Breast epithelium (tissue), 4 donors: ENCODE data around the gene PPP2R3B. TPM values are rescaled to one million over a fixed set of nuclear protein-coding genes. Genes with fewer than 3 reads are reported as not detected.

ENCODE experiments used
- DNase-seq, 2 donors: peaks; one replicate each; pipeline ENCODE4 v3.0.0-alpha.2; 2019; ENCODE audit warnings: low spot score in 2 of 2
- H3K27ac ChIP-seq, 2 donors: fragments of 200-600 bp; sonication (generic) in 1 of 2; one replicate each; pipeline ENCODE4 v1.5.1; 2016 to 2019; ENCODE audit warnings: mild to moderate bottlenecking in 1 of 2
- H3K27me3 ChIP-seq, 2 donors: fragments of 200-600 bp; sonication (generic) in 1 of 2; one replicate each; pipeline versions ENCODE4 v1.5.1 to v1.6.0; 2017 to 2019; ENCODE audit warnings: control low read depth in 1 of 2, mild to moderate bottlenecking in 1 of 2
- H3K36me3 ChIP-seq: fragments of 200-600 bp; one replicate; pipeline ENCODE4 v1.5.1; 2019
- H3K4me1 ChIP-seq, 2 donors: fragments of 200-600 bp; sonication (generic); one replicate each; pipeline ENCODE4 v1.5.1; 2016 to 2019; ENCODE audit warnings: control low read depth in 1 of 2
- H3K4me3 ChIP-seq, 3 donors: fragments of 200-600 bp; sonication (generic); 1 replicate in 2 of 3; 2 replicates in 1 of 3; pipeline ENCODE4 v1.5.1; 2016 to 2019; ENCODE audit warnings: mild to moderate bottlenecking in 3 of 3, moderate library complexity in 2 of 3
- H3K9me3 ChIP-seq, 2 donors: fragments of 200-600 bp; sonication (generic) in 1 of 2; one replicate each; pipeline ENCODE4 v1.5.1; 2016 to 2019; ENCODE audit warnings: control low read depth in 1 of 2
- POLR2A ChIP-seq: fragments of 450-650 bp; IDR thresholded peaks from one replicate; pipeline ENCODE4 v1.6.1; 2016; ENCODE audit warnings: antibody characterized with exemption, mild to moderate bottlenecking, moderate library complexity
- POLR2AphosphoS5 ChIP-seq, 3 donors: sonication (generic); formaldehyde crosslinking; IDR thresholded peaks; one replicate each; pipeline ENCODE4 v1.6.1; 2017; ENCODE audit warnings: antibody characterized with exemption in 3 of 3
- intact Hi-C: fragments of 100-400 bp; cut with DNase I; formaldehyde crosslinking; loops from one replicate; pipeline ENCODE4 v1.15.1; 2023; ENCODE audit warnings: low total_unique reads
- total RNA-seq, 3 donors: library from RNA; depleted of rRNA; stranded (reverse); fragments of >200 nt; gene quantifications; one replicate each; pipeline ENCODE4 v1.1.0, GENCODE V29; 2016
- TF ChIP-seq, protein P1 (sequence below), 3 donors: fragments of 450-650 bp; IDR thresholded peaks; one replicate each; pipeline ENCODE4 v1.5.1; 2016 to 2017; ENCODE audit warnings: antibody characterized with exemption in 3 of 3, mild to moderate bottlenecking in 3 of 3, moderate library complexity in 3 of 3

Gene PPP2R3B
- total RNA-seq, 3 donors from 2014 or later: 10.4 to 23.3 (median 23.1) TPM

DNA sequence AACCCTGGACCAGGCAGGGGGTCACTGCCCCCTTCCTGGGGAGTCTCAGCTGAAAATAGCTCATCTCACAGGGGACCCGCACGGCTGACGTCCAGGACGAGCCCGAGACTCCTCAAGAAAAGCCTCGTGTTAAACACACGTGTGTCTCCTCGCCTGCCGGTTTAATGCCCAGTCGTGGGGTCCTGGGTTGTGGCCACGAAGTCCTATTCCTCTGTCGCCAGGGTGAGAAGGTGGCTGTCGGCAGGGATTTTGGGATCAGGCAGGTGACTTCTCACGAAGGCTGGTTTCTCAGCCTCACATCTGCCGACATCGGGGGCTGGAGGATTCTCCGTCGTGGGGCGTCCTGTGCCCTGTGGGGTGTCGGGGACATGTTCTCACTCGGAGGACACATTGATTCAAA, 44.3 kb upstream of the PPP2R3B start:
- intact Hi-C loops: no loop called here
- TF ChIP-seq POLR2AphosphoS5 (IDR thresholded peaks at IDR 0.05) (no peak), POLR2A (no peak)
- TF ChIP-seq, protein P1, sequence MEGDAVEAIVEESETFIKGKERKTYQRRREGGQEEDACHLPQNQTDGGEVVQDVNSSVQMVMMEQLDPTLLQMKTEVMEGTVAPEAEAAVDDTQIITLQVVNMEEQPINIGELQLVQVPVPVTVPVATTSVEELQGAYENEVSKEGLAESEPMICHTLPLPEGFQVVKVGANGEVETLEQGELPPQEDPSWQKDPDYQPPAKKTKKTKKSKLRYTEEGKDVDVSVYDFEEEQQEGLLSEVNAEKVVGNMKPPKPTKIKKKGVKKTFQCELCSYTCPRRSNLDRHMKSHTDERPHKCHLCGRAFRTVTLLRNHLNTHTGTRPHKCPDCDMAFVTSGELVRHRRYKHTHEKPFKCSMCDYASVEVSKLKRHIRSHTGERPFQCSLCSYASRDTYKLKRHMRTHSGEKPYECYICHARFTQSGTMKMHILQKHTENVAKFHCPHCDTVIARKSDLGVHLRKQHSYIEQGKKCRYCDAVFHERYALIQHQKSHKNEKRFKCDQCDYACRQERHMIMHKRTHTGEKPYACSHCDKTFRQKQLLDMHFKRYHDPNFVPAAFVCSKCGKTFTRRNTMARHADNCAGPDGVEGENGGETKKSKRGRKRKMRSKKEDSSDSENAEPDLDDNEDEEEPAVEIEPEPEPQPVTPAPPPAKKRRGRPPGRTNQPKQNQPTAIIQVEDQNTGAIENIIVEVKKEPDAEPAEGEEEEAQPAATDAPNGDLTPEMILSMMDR (IDR thresholded peaks at IDR 0.05): no peak
- DNase-seq: no peak
- Histone ChIP-seq H3K36me3 (no peaks in the 10 kb centered on the region), H3K27me3 (peaks cover 0 to 32% of the 10 kb centered on the region in 2 donors), H3K27ac (no peak overlapping the region), H3K9me3 (peaks cover 0 to 3% of the 10 kb centered on the region in 2 donors), H3K4me3 (no peak overlapping the region), H3K4me1 (no peaks in the 10 kb centered on the region)

DNA sequence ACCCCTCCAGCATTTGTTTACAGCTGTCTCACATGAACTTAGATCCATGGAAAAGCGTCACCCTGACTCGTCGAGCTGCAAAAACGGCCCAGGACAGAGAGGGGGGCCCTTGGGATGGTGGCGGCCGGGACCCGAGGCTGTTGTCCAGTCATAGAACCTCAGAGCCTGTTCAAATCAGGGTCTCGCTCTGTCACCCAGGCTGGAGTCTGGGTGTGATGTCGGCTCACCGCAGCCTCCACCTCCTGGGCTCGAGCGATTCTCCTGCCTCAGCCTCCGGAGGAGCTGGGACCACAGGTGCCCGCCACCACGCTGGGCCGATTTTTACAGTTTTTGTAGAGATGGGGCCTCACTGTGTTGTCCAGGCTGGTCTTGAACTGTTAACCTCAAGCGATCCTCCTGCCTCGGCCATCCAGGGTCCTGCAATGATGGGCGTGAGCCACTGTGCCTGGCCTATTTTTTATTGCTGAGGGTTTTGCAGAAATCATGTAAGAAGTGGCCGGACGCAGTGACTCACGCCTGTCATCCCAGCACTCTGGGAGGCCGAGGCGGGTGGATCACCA, 42.6 kb upstream of the PPP2R3B start:
- Histone ChIP-seq H3K36me3 (no peaks in the 10 kb centered on the region), H3K27me3 (peaks cover 0 to 37% of the 10 kb centered on the region in 2 donors), H3K4me3 (no peak overlapping the region), H3K27ac (no peak overlapping the region), H3K4me1 (no peaks in the 10 kb centered on the region), H3K9me3 (peaks cover 0 to 3% of the 10 kb centered on the region in 2 donors)
- no peak for TF ChIP-seq POLR2A
- DNase-seq: no peak
- intact Hi-C loops: no loop called here

DNA sequence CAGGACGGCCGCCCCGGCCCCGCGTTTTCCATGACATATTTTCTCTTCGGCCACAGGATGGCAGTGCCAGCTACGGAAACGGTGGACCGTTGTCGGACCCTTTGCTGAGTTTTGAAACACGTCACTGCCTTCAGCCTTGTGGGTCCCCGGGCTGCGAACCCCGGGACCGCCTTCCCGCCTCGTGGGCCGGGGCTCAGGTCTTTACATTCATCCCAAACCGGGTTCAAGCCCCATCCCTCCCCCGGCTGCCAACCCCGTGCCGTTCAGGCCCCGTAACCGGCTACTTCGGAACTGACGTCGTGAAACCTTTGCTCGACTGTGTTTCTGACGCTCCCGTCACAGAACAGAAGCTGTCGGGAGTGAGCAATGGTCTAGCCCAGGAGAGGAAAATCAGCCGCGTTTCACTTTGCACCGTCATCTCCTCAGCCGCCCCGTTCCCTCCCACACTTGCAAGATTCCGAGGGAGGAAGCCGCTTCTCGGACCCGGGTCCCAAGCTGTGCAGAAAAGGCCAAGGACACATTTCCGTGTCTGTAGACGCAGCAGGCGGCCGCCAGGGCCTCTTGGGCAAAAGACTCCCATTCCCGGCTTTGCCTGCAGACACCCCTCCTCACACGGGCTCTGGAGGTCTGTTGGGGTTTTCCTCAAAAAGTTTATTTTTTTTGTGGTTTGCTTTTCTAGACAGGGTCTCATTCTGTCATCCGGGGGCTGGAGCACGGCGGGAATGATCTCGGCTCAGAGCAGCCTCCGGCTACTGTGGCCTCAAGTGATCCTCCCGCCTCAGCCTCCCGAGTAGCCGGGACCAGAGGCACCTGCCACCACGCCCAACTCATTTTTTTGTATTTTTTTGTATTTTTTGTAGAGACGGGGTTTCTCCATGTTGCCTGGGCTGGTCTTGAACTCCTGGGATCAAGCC, 41.4 kb upstream of the PPP2R3B start:
- Histone ChIP-seq H3K4me1 (no peaks in the 10 kb centered on the region), H3K36me3 (no peaks in the 10 kb centered on the region), H3K27me3 (peaks cover 0 to 40% of the 10 kb centered on the region in 2 donors), H3K4me3 (peak overlapping the region in 1 of 3 donors; percentile 37), H3K9me3 (peaks cover 0 to 3% of the 10 kb centered on the region in 2 donors), H3K27ac (no peak overlapping the region)
- intact Hi-C loops: no loop called here
- TF ChIP-seq POLR2AphosphoS5 (IDR thresholded peaks at IDR 0.05): no peak
- TF ChIP-seq POLR2A: no peak
- TF ChIP-seq, protein P1 (IDR thresholded peaks at IDR 0.05): no peak
- no peak for DNase-seq

DNA sequence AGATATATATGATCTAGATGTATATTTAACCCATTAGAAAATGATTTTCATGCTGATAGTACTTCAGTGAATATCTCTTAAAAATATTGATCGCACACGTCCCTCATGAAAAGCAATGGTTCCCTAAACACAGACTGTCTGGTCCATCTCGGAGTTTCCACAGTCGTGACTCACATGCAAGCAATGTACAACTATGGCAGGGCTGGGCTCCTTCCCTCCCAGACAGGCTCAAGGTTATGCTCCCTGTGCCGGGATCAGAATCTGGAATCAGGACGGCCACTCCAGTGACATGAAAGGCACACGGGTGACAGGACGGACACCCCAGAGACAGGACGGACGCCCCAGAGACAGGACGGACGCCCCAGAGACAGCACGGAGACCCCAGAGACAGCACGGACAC, 40.2 kb upstream of the PPP2R3B start:
- no peak for DNase-seq
- Histone ChIP-seq H3K27ac (no peak overlapping the region), H3K4me3 (no peak overlapping the region), H3K9me3 (peaks cover 0 to 3% of the 10 kb centered on the region in 2 donors), H3K27me3 (peaks cover 0 to 44% of the 10 kb centered on the region in 2 donors), H3K36me3 (no peaks in the 10 kb centered on the region), H3K4me1 (no peaks in the 10 kb centered on the region)
- TF ChIP-seq POLR2AphosphoS5 (IDR thresholded peaks at IDR 0.05) (no peak), POLR2A (no peak)
- TF ChIP-seq, protein P1 (IDR thresholded peaks at IDR 0.05): no peak
- intact Hi-C loops: no loop called here

DNA sequence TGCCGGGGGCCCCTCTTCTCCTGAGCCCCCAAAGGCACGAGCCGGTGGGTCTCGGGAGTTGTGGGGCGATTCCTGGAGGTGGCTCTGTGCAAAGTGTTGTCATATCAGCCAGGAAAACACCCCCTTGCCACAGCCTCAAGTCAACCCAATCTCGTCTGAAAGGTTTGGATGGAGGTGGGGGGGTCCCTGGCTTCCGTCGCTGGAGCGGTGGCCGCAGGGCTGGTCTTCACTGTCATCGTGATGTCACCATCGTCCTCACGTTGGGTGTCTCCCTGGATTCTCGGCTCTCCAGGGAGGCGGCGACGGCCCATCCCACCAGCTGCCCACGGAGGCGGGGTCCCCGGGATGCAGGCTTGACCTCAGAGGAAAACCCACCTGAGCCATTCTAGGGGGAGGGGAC, 38.3 kb upstream of the PPP2R3B start:
- no peaks in the 10 kb centered on the region for H3K9me3 ChIP-seq
- intact Hi-C loops: no loop called here
- H3K27me3 ChIP-seq: peaks cover 0 to 40% of the 10 kb centered on the region in 2 donors
- H3K4me1 ChIP-seq: no peaks in the 10 kb centered on the region
- DNase-seq: no peak
- no peak for TF ChIP-seq POLR2A
- no peak for TF ChIP-seq POLR2AphosphoS5 (IDR thresholded peaks at IDR 0.05)
- TF ChIP-seq, protein P1 (IDR thresholded peaks at IDR 0.05): no peak
- no peaks in the 10 kb centered on the region for H3K36me3 ChIP-seq
- no peak overlapping the region for H3K4me3 ChIP-seq
- H3K27ac ChIP-seq: no peak overlapping the region
